ENCODE data around the gene MED4. TPM values are rescaled to one million over a fixed set of nuclear protein-coding genes. Genes with fewer than 3 reads are reported as not detected.

MED4 gene
- total RNA-seq, 1 experiment from 2014 or later: 46.9 TPM

DNA sequence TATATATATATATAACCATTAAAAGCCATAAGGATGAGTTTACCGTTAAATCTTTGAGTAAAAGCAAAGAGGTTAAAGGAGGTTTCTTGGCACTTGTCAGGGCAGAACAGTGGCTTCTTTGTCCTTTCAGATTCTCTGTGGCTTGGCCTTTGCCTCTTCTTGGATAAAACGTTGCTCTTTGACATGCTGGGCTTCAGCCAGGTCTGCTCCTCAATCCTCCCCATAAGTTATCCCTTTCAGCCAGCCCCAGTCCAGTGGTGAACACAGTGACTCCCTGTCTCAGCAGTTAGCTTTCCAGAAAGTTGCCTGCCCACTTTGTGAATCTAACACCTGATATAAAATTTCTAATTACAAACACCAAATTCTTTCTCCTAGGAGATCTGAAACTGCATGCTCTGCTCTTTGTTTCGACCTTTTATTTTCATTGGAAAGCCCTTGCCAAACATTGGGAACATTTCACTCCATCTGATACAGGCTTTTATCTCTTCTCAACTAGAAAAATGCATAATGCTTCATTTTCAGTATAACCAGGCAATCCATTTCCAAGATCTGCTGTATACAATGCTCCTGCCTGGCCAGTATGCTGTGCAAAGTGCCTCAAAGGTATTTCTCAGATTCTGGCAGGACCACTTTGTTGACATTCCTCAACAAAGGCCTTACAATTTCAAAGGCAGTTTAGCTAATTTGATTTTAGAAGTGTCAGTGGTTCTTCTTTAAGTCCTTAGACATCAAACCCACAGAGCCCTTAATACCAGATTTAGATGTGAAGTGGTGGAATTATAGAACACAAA, 16.2 kb upstream of the MED4 start:
- H3K27me3 ChIP-seq (ENCODE audit: insufficient read depth, low read length): no peaks in the 10 kb centered on the region
- no peak overlapping the region for H3K4me2 ChIP-seq (ENCODE audit: low read length)
- no peak overlapping the region for H2AFZ ChIP-seq (ENCODE audit: low read depth, low read length, poor library complexity, severe bottlenecking)
- RAD21 ChIA-PET (ENCODE audit: low non-redundant PET in 1 of 2, low total read pairs in 2 of 2, uncharacterized antibody in 2 of 2, unreplicated experiment in 2 of 2): no interaction called here
- POLR2A ChIA-PET: no interaction called here
- no TSS peak for BruUV-seq (replicated peaks)
- DNase-seq (ENCODE audit: low read depth, low spot score): no peak
- no peak overlapping the region for H3K4me3 ChIP-seq (replicated peaks in 1 of 2; ENCODE audit: low read depth in 1 of 2, low read length in 2 of 2)
- H3K79me2 ChIP-seq (ENCODE audit: insufficient read depth, low read length): no peaks in the 10 kb centered on the region
- no peak for ATAC-seq
- no peaks in the 10 kb centered on the region for H3K4me1 ChIP-seq (ENCODE audit: control insufficient read depth in 1 of 2, insufficient read depth in 2 of 2, low read length in 2 of 2)
- no peak overlapping the region for H3K27ac ChIP-seq (ENCODE audit: low read depth, low read length)
- no peak overlapping the region for H3K9ac ChIP-seq (ENCODE audit: low read length)
- intact Hi-C loops (cut with micrococcal nuclease): no loop called here
- TF ChIP-seq ZBTB33 (IDR thresholded peaks at IDR 0.05; ENCODE audit: extremely low read depth, insufficient replicate concordance, low read length) (no peak), SIN3A (IDR thresholded peaks at IDR 0.05; ENCODE audit: low read depth) (no peak), JUND (IDR thresholded peaks at IDR 0.05) (no peak)
- H3K36me3 ChIP-seq (ENCODE audit: control insufficient read depth in 1 of 2, insufficient read depth in 2 of 2, low read length in 2 of 2): no peaks in the 10 kb centered on the region
- no peaks in the 10 kb centered on the region for H3K9me3 ChIP-seq (ENCODE audit: control insufficient read depth in 1 of 2, insufficient read depth in 1 of 2, low read depth in 1 of 2, low read length in 2 of 2)
- no peaks in the 10 kb centered on the region for H3K9me2 ChIP-seq (ENCODE audit: insufficient read depth)
- CTCF ChIA-PET: no interaction called here
- H4K20me1 ChIP-seq (ENCODE audit: insufficient read depth): no peaks in the 10 kb centered on the region

GRCh38 chr13:48110132-48110868, 15.4 kb upstream of the MED4 start:
- ATAC-seq (no peak), DNase-seq (ENCODE audit: low read depth, low spot score) (no peak)
- H2AFZ ChIP-seq (ENCODE audit: low read depth, low read length, poor library complexity, severe bottlenecking): no peak overlapping the region
- no TSS peak for BruUV-seq (replicated peaks)
- no peaks in the 10 kb centered on the region for H4K20me1 ChIP-seq (ENCODE audit: insufficient read depth)
- no peaks in the 10 kb centered on the region for H3K9me2 ChIP-seq (ENCODE audit: insufficient read depth)
- H3K9me3 ChIP-seq (ENCODE audit: control insufficient read depth in 1 of 2, insufficient read depth in 1 of 2, low read depth in 1 of 2, low read length in 2 of 2): no peaks in the 10 kb centered on the region
- no peak overlapping the region for H3K4me3 ChIP-seq (replicated peaks in 1 of 2; ENCODE audit: low read depth in 1 of 2, low read length in 2 of 2)
- POLR2A ChIA-PET: no interaction called here
- intact Hi-C loops (cut with micrococcal nuclease): no loop called here
- CTCF ChIA-PET: no interaction called here
- no peaks in the 10 kb centered on the region for H3K4me1 ChIP-seq (ENCODE audit: control insufficient read depth in 1 of 2, insufficient read depth in 2 of 2, low read length in 2 of 2)
- no peaks in the 10 kb centered on the region for H3K79me2 ChIP-seq (ENCODE audit: insufficient read depth, low read length)
- H3K27me3 ChIP-seq (ENCODE audit: insufficient read depth, low read length): no peaks in the 10 kb centered on the region
- no peak overlapping the region for H3K4me2 ChIP-seq (ENCODE audit: low read length)
- no peak overlapping the region for H3K9ac ChIP-seq (ENCODE audit: low read length)
- no peak overlapping the region for H3K27ac ChIP-seq (ENCODE audit: low read depth, low read length)
- RAD21 ChIA-PET (ENCODE audit: low non-redundant PET in 1 of 2, low total read pairs in 2 of 2, uncharacterized antibody in 2 of 2, unreplicated experiment in 2 of 2): no interaction called here
- no peaks in the 10 kb centered on the region for H3K36me3 ChIP-seq (ENCODE audit: control insufficient read depth in 1 of 2, insufficient read depth in 2 of 2, low read length in 2 of 2)
- TF ChIP-seq SIN3A (IDR thresholded peaks at IDR 0.05; ENCODE audit: low read depth) (no peak), EGR1 (IDR thresholded peaks at IDR 0.05; ENCODE audit: low read depth) (no peak), SRF (IDR thresholded peaks at IDR 0.05; ENCODE audit: low read depth) (no peak), EZH2 (IDR thresholded peaks at IDR 0.05) (no peak), TCF7L2 (IDR thresholded peaks at IDR 0.05; ENCODE audit: borderline replicate concordance, extremely low read depth, insufficient read depth, insufficient read length) (no peak), ZFX (IDR thresholded peaks at IDR 0.05) (no peak), ELF1 (IDR thresholded peaks at IDR 0.05; ENCODE audit: borderline replicate concordance, low read depth) (no peak), CBX3 (IDR thresholded peaks at IDR 0.05; ENCODE audit: low read depth) (no peak)
- TF ChIP-seq, protein P1, sequence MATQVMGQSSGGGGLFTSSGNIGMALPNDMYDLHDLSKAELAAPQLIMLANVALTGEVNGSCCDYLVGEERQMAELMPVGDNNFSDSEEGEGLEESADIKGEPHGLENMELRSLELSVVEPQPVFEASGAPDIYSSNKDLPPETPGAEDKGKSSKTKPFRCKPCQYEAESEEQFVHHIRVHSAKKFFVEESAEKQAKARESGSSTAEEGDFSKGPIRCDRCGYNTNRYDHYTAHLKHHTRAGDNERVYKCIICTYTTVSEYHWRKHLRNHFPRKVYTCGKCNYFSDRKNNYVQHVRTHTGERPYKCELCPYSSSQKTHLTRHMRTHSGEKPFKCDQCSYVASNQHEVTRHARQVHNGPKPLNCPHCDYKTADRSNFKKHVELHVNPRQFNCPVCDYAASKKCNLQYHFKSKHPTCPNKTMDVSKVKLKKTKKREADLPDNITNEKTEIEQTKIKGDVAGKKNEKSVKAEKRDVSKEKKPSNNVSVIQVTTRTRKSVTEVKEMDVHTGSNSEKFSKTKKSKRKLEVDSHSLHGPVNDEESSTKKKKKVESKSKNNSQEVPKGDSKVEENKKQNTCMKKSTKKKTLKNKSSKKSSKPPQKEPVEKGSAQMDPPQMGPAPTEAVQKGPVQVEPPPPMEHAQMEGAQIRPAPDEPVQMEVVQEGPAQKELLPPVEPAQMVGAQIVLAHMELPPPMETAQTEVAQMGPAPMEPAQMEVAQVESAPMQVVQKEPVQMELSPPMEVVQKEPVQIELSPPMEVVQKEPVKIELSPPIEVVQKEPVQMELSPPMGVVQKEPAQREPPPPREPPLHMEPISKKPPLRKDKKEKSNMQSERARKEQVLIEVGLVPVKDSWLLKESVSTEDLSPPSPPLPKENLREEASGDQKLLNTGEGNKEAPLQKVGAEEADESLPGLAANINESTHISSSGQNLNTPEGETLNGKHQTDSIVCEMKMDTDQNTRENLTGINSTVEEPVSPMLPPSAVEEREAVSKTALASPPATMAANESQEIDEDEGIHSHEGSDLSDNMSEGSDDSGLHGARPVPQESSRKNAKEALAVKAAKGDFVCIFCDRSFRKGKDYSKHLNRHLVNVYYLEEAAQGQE (IDR thresholded peaks at IDR 0.05; ENCODE audit: low read depth): no peak

Measured in HCT116 (cell line).